GM19397 (cell line): ENCODE measurements around the gene CDHR2.
"Not testable (repeated sequence)": the region's sequence is repeated elsewhere in the genome, so short reads cannot be mapped to it uniquely, and the experiment has no call there.

ENCODE experiments used
- ATAC-seq: cut with Tn5 transposase; IDR thresholded peaks from one replicate; pipeline ENCODE4 v1.9.1; 2021; ENCODE audit warnings: mild to moderate bottlenecking, moderate library complexity; ENCODE audit not compliant: unreplicated experiment

The CDHR2 gene

GRCh38 chr5:176568657-176569056, 19.5 kb downstream of the CDHR2 start:
- no peak for ATAC-seq

- no peak for ATAC-seq
Observed at GRCh38 chr5:176570044-176570443, 20.9 kb downstream of the CDHR2 start.

- ATAC-seq: no peak
Observed at GRCh38 chr5:176573564-176574296, 24.6 kb downstream of the CDHR2 start.

GRCh38 chr5:176574297-176574591, 25.1 kb downstream of the CDHR2 start:
- no peak for ATAC-seq

- ATAC-seq: no peak
Observed at GRCh38 chr5:176575066-176575465, 25.9 kb downstream of the CDHR2 start.

- ATAC-seq: no peak
Observed at GRCh38 chr5:176575488-176576422, 26.6 kb downstream of the CDHR2 start.

GRCh38 chr5:176577312-176578176, 28.4 kb downstream of the CDHR2 start:
- no peak for ATAC-seq

- ATAC-seq: no peak
Observed at GRCh38 chr5:176578391-176578808, 29.3 kb downstream of the CDHR2 start.

- no peak for ATAC-seq
Observed at GRCh38 chr5:176579323-176579722, 30.2 kb downstream of the CDHR2 start.

GRCh38 chr5:176581361-176581760, 32.2 kb downstream of the CDHR2 start:
- no peak for ATAC-seq

- ATAC-seq: no peak
Observed at GRCh38 chr5:176583076-176583475, 33.9 kb downstream of the CDHR2 start.

GRCh38 chr5:176587398-176587797, 38.3 kb downstream of the CDHR2 start:
- no peak for ATAC-seq

GRCh38 chr5:176588297-176588696, 39.2 kb downstream of the CDHR2 start:
- no peak for ATAC-seq

GRCh38 chr5:176589039-176589769, 40.1 kb downstream of the CDHR2 start:
- no peak for ATAC-seq

GRCh38 chr5:176590035-176590717, 41.0 kb downstream of the CDHR2 start:
- ATAC-seq: no peak

GRCh38 chr5:176591667-176592066, 42.5 kb downstream of the CDHR2 start:
- not testable (repeated sequence) for ATAC-seq

- ATAC-seq: no peak
Observed at GRCh38 chr5:176592573-176592972, 43.4 kb downstream of the CDHR2 start.

- no peak for ATAC-seq
Observed at GRCh38 chr5:176593273-176593869, 44.2 kb downstream of the CDHR2 start.

- no peak for ATAC-seq
Observed at GRCh38 chr5:176594554-176594953, 45.4 kb downstream of the CDHR2 start.
